Measurements from ENCODE around the gene PPIF.

Gene PPIF

GRCh38 chr10:79357180-79357579 is 9.9 kb downstream of the PPIF start:
- Histone ChIP-seq H3K4me3 (ENCODE audit: extremely low read depth, insufficient read depth, low read length, poor library complexity, severe bottlenecking) (no peak overlapping the region), H3K4me1 (ENCODE audit: control insufficient read depth, insufficient read depth, low read length, poor library complexity, severe bottlenecking) (no peaks in the 10 kb centered on the region), H3K9me3 (ENCODE audit: control insufficient read depth, low read length) (no peaks in the 10 kb centered on the region), H3K36me3 (ENCODE audit: control insufficient read depth, insufficient read depth, low read length) (peaks cover 40% of the 10 kb centered on the region), H3K27ac (ENCODE audit: low read depth, low read length, severe bottlenecking) (no peak overlapping the region)
- WGBS, 2 experiments (ENCODE audit: insufficient coverage in 2 of 2) = 96% methylated on average over 8 to 9 of the region's 9 CpGs

GRCh38 chr10:79358811-79359210 is 11.5 kb downstream of the PPIF start:
- H3K27ac ChIP-seq (ENCODE audit: low read depth, low read length, severe bottlenecking) = no peak overlapping the region
- no peaks in the 10 kb centered on the region for H3K9me3 ChIP-seq (ENCODE audit: control insufficient read depth, low read length)
- WGBS, 2 experiments (ENCODE audit: insufficient coverage in 2 of 2) = 90 to 92% methylated on average over 5 of the region's 5 CpGs
- no peak overlapping the region for H3K4me3 ChIP-seq (ENCODE audit: extremely low read depth, insufficient read depth, low read length, poor library complexity, severe bottlenecking)
- peaks cover 23% of the 10 kb centered on the region for H3K36me3 ChIP-seq (ENCODE audit: control insufficient read depth, insufficient read depth, low read length)
- no peaks in the 10 kb centered on the region for H3K4me1 ChIP-seq (ENCODE audit: control insufficient read depth, insufficient read depth, low read length, poor library complexity, severe bottlenecking)

GRCh38 chr10:79359816-79360498 is 12.7 kb downstream of the PPIF start:
- Histone ChIP-seq H3K4me1 (ENCODE audit: control insufficient read depth, insufficient read depth, low read length, poor library complexity, severe bottlenecking) (no peaks in the 10 kb centered on the region), H3K36me3 (ENCODE audit: control insufficient read depth, insufficient read depth, low read length) (peaks cover 12% of the 10 kb centered on the region), H3K27ac (ENCODE audit: low read depth, low read length, severe bottlenecking) (no peak overlapping the region), H3K4me3 (ENCODE audit: extremely low read depth, insufficient read depth, low read length, poor library complexity, severe bottlenecking) (no peak overlapping the region), H3K9me3 (ENCODE audit: control insufficient read depth, low read length) (no peaks in the 10 kb centered on the region)
- WGBS, 2 experiments (ENCODE audit: insufficient coverage in 2 of 2) = 96 to 100% methylated on average over 3 to 5 of the region's 6 CpGs

- H3K27ac ChIP-seq (ENCODE audit: low read depth, low read length, severe bottlenecking) = no peak overlapping the region
- no peak overlapping the region for H3K4me3 ChIP-seq (ENCODE audit: extremely low read depth, insufficient read depth, low read length, poor library complexity, severe bottlenecking)
- H3K36me3 ChIP-seq (ENCODE audit: control insufficient read depth, insufficient read depth, low read length) = peaks cover 4% of the 10 kb centered on the region
- no peaks in the 10 kb centered on the region for H3K4me1 ChIP-seq (ENCODE audit: control insufficient read depth, insufficient read depth, low read length, poor library complexity, severe bottlenecking)
- 90 to 100% methylated on average over 2 to 4 of the region's 5 CpGs for WGBS, 2 experiments (ENCODE audit: insufficient coverage in 2 of 2)
- no peaks in the 10 kb centered on the region for H3K9me3 ChIP-seq (ENCODE audit: control insufficient read depth, low read length)
These were observed 13.5 kb downstream of the PPIF start for GRCh38 chr10:79360499-79361342.

GRCh38 chr10:79361726-79362397 is 14.6 kb downstream of the PPIF start:
- Histone ChIP-seq H3K36me3 (ENCODE audit: control insufficient read depth, insufficient read depth, low read length) (peaks cover 2% of the 10 kb centered on the region), H3K27ac (ENCODE audit: low read depth, low read length, severe bottlenecking) (no peak overlapping the region), H3K4me3 (ENCODE audit: extremely low read depth, insufficient read depth, low read length, poor library complexity, severe bottlenecking) (no peak overlapping the region), H3K4me1 (ENCODE audit: control insufficient read depth, insufficient read depth, low read length, poor library complexity, severe bottlenecking) (no peaks in the 10 kb centered on the region), H3K9me3 (ENCODE audit: control insufficient read depth, low read length) (no peaks in the 10 kb centered on the region)
- WGBS, 2 experiments (ENCODE audit: insufficient coverage in 2 of 2) = 80 to 83% methylated on average over 1 of the region's 4 CpGs

GRCh38 chr10:79367426-79368189 is 20.3 kb downstream of the PPIF start:
- Histone ChIP-seq H3K4me1 (ENCODE audit: control insufficient read depth, insufficient read depth, low read length, poor library complexity, severe bottlenecking) (no peaks in the 10 kb centered on the region), H3K9me3 (ENCODE audit: control insufficient read depth, low read length) (peaks cover 5% of the 10 kb centered on the region), H3K36me3 (ENCODE audit: control insufficient read depth, insufficient read depth, low read length) (no peaks in the 10 kb centered on the region), H3K27ac (ENCODE audit: low read depth, low read length, severe bottlenecking) (no peak overlapping the region), H3K4me3 (ENCODE audit: extremely low read depth, insufficient read depth, low read length, poor library complexity, severe bottlenecking) (no peak overlapping the region)
- WGBS, 2 experiments (ENCODE audit: insufficient coverage in 2 of 2) = 54 to 96% methylated on average over 2 to 4 of the region's 6 CpGs

GRCh38 chr10:79372871-79373270 is 25.6 kb downstream of the PPIF start:
- Histone ChIP-seq H3K9me3 (ENCODE audit: control insufficient read depth, low read length) (peaks cover 5% of the 10 kb centered on the region), H3K27ac (ENCODE audit: low read depth, low read length, severe bottlenecking) (no peak overlapping the region), H3K4me3 (ENCODE audit: extremely low read depth, insufficient read depth, low read length, poor library complexity, severe bottlenecking) (no peak overlapping the region), H3K36me3 (ENCODE audit: control insufficient read depth, insufficient read depth, low read length) (no peaks in the 10 kb centered on the region), H3K4me1 (ENCODE audit: control insufficient read depth, insufficient read depth, low read length, poor library complexity, severe bottlenecking) (peaks cover 7% of the 10 kb centered on the region)
- WGBS, 2 experiments (ENCODE audit: insufficient coverage in 2 of 2) = 86 to 90% methylated on average over 2 of the region's 4 CpGs

DNA sequence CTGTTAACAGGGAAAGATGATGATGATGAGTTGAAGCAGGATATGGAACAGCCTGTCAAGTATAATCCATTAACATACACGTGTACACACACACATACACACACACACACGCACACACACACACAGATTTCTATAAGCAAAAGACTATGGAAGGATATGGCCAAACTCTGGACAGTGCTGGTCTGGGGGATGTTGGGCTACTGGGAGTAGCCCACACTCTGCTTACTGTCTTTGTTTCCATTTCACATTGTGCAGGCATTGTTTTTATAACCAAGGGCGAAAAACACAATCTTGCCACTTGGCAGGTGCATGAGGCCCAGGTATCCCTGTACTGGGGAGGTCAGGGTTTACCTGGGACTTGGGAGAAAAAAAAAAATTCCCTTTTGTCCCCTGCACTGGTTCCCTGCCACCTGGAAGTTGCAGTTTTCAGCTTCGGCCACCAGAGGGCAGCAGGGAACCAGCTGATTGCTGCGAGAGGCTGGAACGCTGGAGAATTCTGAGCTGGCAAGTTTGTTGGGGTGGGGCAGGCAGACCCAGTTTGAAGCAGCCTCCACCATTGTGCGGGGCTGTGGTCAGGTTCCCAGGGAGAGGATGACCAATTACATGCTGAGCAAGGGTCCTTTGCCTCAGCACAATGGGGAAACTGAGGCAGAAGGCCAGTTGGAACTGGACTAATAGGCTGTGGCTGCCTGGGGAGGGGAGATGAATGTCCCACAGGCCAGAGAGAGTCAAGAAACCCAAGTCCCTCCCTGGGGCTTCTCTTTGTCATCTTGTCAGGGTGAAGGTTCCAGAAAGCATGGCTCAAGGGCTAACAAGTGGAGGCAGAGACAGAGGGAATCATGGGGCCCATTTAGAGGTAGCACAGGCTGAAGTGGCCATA is 27.3 kb downstream of the PPIF start:
- H3K4me3 ChIP-seq (ENCODE audit: extremely low read depth, insufficient read depth, low read length, poor library complexity, severe bottlenecking) = no peak overlapping the region
- no peak overlapping the region for H3K27ac ChIP-seq (ENCODE audit: low read depth, low read length, severe bottlenecking)
- WGBS, 2 experiments (ENCODE audit: insufficient coverage in 2 of 2) = 0 to 5% methylated on average over 4 of the region's 7 CpGs
- H3K4me1 ChIP-seq (ENCODE audit: control insufficient read depth, insufficient read depth, low read length, poor library complexity, severe bottlenecking) = peaks cover 7% of the 10 kb centered on the region
- no peaks in the 10 kb centered on the region for H3K36me3 ChIP-seq (ENCODE audit: control insufficient read depth, insufficient read depth, low read length)
- peaks cover 5% of the 10 kb centered on the region for H3K9me3 ChIP-seq (ENCODE audit: control insufficient read depth, low read length)

- Histone ChIP-seq H3K4me3 (ENCODE audit: extremely low read depth, insufficient read depth, low read length, poor library complexity, severe bottlenecking) (no peak overlapping the region), H3K4me1 (ENCODE audit: control insufficient read depth, insufficient read depth, low read length, poor library complexity, severe bottlenecking) (peaks cover 16% of the 10 kb centered on the region), H3K9me3 (ENCODE audit: control insufficient read depth, low read length) (peaks cover 5% of the 10 kb centered on the region), H3K27ac (ENCODE audit: low read depth, low read length, severe bottlenecking) (no peak overlapping the region), H3K36me3 (ENCODE audit: control insufficient read depth, insufficient read depth, low read length) (no peaks in the 10 kb centered on the region)
- 84 to 91% methylated on average over 4 to 6 of the region's 6 CpGs for WGBS, 2 experiments (ENCODE audit: insufficient coverage in 2 of 2)
These were observed 28.2 kb downstream of the PPIF start for GRCh38 chr10:79375321-79376077.
